Measurements from ENCODE around the gene CHI3L2. TPM values are rescaled to one million over a fixed set of nuclear protein-coding genes. Genes with fewer than 3 reads are reported as not detected.

The CHI3L2 gene
- total and polyA plus RNA-seq, 10 of the 15 experiments (the other 5 are each of a cell fraction or from before 2014, with no cell fraction given): 37.1 to 508 (median 98.3) TPM

DNA sequence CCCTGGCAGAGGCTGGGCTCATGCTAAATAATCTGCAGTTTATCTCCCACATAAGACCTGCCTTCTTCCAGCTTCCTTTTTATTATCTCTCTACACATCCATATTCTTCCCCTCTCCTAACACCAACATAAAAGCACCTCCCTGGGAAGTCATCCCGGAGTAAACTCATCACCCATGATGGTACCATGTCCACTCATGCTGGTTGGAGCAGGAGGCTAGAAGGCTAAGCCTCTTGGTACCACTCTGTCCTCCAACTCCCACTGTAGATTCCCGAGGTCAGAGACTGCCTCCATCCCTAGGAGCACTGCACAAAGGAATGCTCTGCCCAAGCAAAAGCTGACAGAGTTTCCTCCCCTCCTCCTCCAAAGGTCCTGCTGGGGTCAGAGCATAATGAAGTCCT, 31.3 kb upstream of the CHI3L2 start:
- Histone ChIP-seq H2AFZ (ENCODE audit: control insufficient read depth, low read depth, low read length) (no peak overlapping the region), H3K9ac (ENCODE audit: control insufficient read depth, insufficient read depth, low read length) (peak overlapping the region; percentile 93), H3K27ac (ENCODE audit: control insufficient read depth, insufficient read depth) (peak overlapping the region; percentile 92), H3K79me2 (ENCODE audit: control insufficient read depth, insufficient read depth, low read length) (peaks cover 94% of the 10 kb centered on the region), H3K9me3 (replicated peaks; ENCODE audit: control insufficient read depth, insufficient read depth, low read length) (no peaks in the 10 kb centered on the region), H3K4me3 (peak overlapping the region; percentile 73), H3K4me2 (ENCODE audit: control insufficient read depth, insufficient read depth) (peak overlapping the region; percentile 99), H3K36me3 (ENCODE audit: control insufficient read depth in 2 of 2, insufficient read depth in 2 of 2, low read length in 1 of 2) (peaks cover 20 to 34% of the 10 kb centered on the region in 2 experiments; a peak in 3 of 4 replicates), H3K27me3 (replicated peaks in 1 of 2; ENCODE audit: control insufficient read depth in 2 of 2, insufficient read depth in 2 of 2, low read length in 1 of 2) (no peaks in the 10 kb centered on the region), H3K4me1 (ENCODE audit: control insufficient read depth, insufficient read depth, low read length) (peaks cover 37% of the 10 kb centered on the region), H4K20me1 (ENCODE audit: control insufficient read depth, insufficient read depth) (no peaks in the 10 kb centered on the region)
- TF ChIP-seq POLR2AphosphoS5 (IDR thresholded peaks at IDR 0.05; ENCODE audit: low read length) (peak; percentile 67), NR2F1 (conservative IDR thresholded peaks at IDR 0.05) (0 out of 2 replicates have a peak, but pooled peaks have one; percentile 26), WRNIP1 (IDR thresholded peaks at IDR 0.05; ENCODE audit: borderline replicate concordance, low read depth, low read length) (0 out of 2 replicates have a peak, but pooled peaks have one; percentile 54), ZBED1 (IDR thresholded peaks at IDR 0.05; ENCODE audit: borderline replicate concordance) (no peak)
- intact Hi-C loops (cut with micrococcal nuclease; ENCODE audit: unreplicated experiment) (loop anchor here (5.0 kb wide), 1 partner anchor 164 kb away; no protein-coding TSS in a partner anchor), in situ Hi-C loops (cut with MboI) (no loop called here)
- no TSS peak for BruUV-seq (replicated peaks)
- DNase-seq (ENCODE audit: low read depth, low spot score): no peak
- POLR2A ChIA-PET: interaction anchor here (0.7 to 12.8 kb wide), 8 partner anchors 9 to 65 kb away, joined by 3 to 371 read pairs (median 8); partner anchors contain the start of genes CEPT1 and DRAM2
- CTCF ChIA-PET: interaction anchor here (0.8 to 14.9 kb wide), 12 partner anchors 12 to 204 kb away, joined by 3 to 239 read pairs (median 4); no protein-coding TSS in a partner anchor
- no peak for ATAC-seq
- WGBS (ENCODE audit: insufficient coverage, insufficient replicate concordance, low lambda C conversion rate, missing lambda C conversion rate): 63% methylated on average over 2 of the region's 2 CpGs
- RAD21 ChIA-PET (ENCODE audit: unreplicated experiment): interaction anchor here (1.3 to 15.0 kb wide), 7 partner anchors 14 to 165 kb away, joined by 3 to 542 read pairs (median 6); no protein-coding TSS in a partner anchor
- SMC1A ChIA-PET (ENCODE audit: uncharacterized antibody, unreplicated experiment): interaction anchor here (0.8 to 8.7 kb wide), 15 partner anchors 11 to 204 kb away, joined by 3 to 284 read pairs (median 6); no protein-coding TSS in a partner anchor
- FAIRE-seq: no peak

DNA sequence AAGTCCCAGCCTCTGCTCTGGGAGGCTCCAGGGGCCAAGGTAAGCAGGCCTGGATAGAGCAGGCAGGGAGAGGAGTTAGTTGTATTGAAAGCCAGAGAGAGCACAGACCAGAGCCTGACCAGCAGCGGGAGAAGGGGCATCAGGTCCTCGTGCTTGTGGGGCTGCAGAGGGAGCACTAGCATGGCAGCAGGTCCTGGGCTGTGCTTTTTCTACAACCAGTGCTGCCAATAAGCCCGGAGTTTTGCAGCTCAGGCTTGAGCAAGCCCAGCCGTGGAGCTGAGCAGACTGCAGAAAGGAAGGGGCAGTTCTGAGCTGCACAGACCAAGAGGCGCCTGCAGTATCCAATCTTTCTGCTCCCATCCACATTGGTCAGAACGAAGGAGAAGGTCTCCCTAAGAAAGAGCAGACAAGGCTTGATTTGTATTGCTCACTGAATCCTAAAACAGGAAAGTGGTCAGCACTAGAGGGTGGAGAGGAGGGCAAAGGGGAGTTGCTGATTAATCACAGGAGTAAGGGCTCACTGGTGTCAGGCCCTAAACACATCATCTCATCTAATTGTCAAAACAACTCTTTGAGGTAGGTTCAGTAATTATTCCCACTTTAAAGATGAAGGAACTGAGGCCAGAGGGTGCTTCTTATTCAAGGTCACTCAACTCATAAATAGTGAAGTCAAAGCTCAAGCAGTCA, 29.8 kb upstream of the CHI3L2 start:
- H3K4me1 ChIP-seq (ENCODE audit: control insufficient read depth, insufficient read depth, low read length): peaks cover 40% of the 10 kb centered on the region
- WGBS (ENCODE audit: insufficient coverage, insufficient replicate concordance, low lambda C conversion rate, missing lambda C conversion rate): 47% methylated on average over 6 of the region's 6 CpGs
- no peak for FAIRE-seq
- H3K9ac ChIP-seq (ENCODE audit: control insufficient read depth, insufficient read depth, low read length): peak overlapping the region; percentile 93
- peaks cover 17 to 21% of the 10 kb centered on the region in 2 experiments; a peak in 3 of 4 replicates for H3K36me3 ChIP-seq (ENCODE audit: control insufficient read depth in 2 of 2, insufficient read depth in 2 of 2, low read length in 1 of 2)
- SMC1A ChIA-PET (ENCODE audit: uncharacterized antibody, unreplicated experiment): interaction anchor here (0.9 to 8.7 kb wide), 18 partner anchors 13 to 250 kb away, joined by 3 to 284 read pairs (median 4); no protein-coding TSS in a partner anchor
- no peak for DNase-seq (ENCODE audit: low read depth, low spot score)
- no peaks in the 10 kb centered on the region for H3K27me3 ChIP-seq (replicated peaks in 1 of 2; ENCODE audit: control insufficient read depth in 2 of 2, insufficient read depth in 2 of 2, low read length in 1 of 2)
- intact Hi-C loops (cut with micrococcal nuclease; ENCODE audit: unreplicated experiment): loop anchor here (5.0 kb wide), 1 partner anchor 165 kb away; no protein-coding TSS in a partner anchor
- POLR2A ChIA-PET: interaction anchor here (0.9 to 12.8 kb wide), 14 partner anchors 10 to 156 kb away, joined by 3 to 371 read pairs (median 6); no protein-coding TSS in a partner anchor
- RAD21 ChIA-PET (ENCODE audit: unreplicated experiment): interaction anchor here (1.1 to 15.0 kb wide), 10 partner anchors 10 to 167 kb away, joined by 3 to 542 read pairs (median 8); no protein-coding TSS in a partner anchor
- peak overlapping the region; percentile 92 for H3K27ac ChIP-seq (ENCODE audit: control insufficient read depth, insufficient read depth)
- peak overlapping the region; percentile 99 for H3K4me2 ChIP-seq (ENCODE audit: control insufficient read depth, insufficient read depth)
- peaks cover 99% of the 10 kb centered on the region for H3K79me2 ChIP-seq (ENCODE audit: control insufficient read depth, insufficient read depth, low read length)
- peak overlapping the region; percentile 73 for H3K4me3 ChIP-seq
- CTCF ChIA-PET: interaction anchor here (1.0 to 14.9 kb wide), 12 partner anchors 9 to 204 kb away, joined by 3 to 239 read pairs (median 4); no protein-coding TSS in a partner anchor
- no peaks in the 10 kb centered on the region for H3K9me3 ChIP-seq (replicated peaks; ENCODE audit: control insufficient read depth, insufficient read depth, low read length)
- ATAC-seq: peak; percentile 28
- H4K20me1 ChIP-seq (ENCODE audit: control insufficient read depth, insufficient read depth): no peaks in the 10 kb centered on the region
- no TSS peak for BruUV-seq (replicated peaks)
- in situ Hi-C loops (cut with MboI): no loop called here
- H2AFZ ChIP-seq (ENCODE audit: control insufficient read depth, low read depth, low read length): no peak overlapping the region
- TF ChIP-seq ATF7 (IDR thresholded peaks at IDR 0.05; ENCODE audit: low read depth): no peak
- TF ChIP-seq CHD2 (IDR thresholded peaks at IDR 0.05; ENCODE audit: borderline replicate concordance, low read depth, low read length): no peak
- TF ChIP-seq YBX1 (IDR thresholded peaks at IDR 0.05): no peak
- TF ChIP-seq, protein P1, sequence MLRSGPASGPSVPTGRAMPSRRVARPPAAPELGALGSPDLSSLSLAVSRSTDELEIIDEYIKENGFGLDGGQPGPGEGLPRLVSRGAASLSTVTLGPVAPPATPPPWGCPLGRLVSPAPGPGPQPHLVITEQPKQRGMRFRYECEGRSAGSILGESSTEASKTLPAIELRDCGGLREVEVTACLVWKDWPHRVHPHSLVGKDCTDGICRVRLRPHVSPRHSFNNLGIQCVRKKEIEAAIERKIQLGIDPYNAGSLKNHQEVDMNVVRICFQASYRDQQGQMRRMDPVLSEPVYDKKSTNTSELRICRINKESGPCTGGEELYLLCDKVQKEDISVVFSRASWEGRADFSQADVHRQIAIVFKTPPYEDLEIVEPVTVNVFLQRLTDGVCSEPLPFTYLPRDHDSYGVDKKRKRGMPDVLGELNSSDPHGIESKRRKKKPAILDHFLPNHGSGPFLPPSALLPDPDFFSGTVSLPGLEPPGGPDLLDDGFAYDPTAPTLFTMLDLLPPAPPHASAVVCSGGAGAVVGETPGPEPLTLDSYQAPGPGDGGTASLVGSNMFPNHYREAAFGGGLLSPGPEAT (IDR thresholded peaks at IDR 0.05; ENCODE audit: low read depth): no peak
- TF ChIP-seq RAD51 (IDR thresholded peaks at IDR 0.05): 0 out of 2 replicates have a peak, but pooled peaks have one; percentile 8
- no peak for TF ChIP-seq STAT3 (IDR thresholded peaks at IDR 0.05; ENCODE audit: low read depth, low read length)

All from GM12878 (cell line).